Activated naive CD8-positive, alpha-beta T cell treated with anti-CD3 and anti-CD28 coated beads, Interleukin-2, amount 10 ng/mL, durations not matched to agents 7 days and 5 days (primary cell): ENCODE results near the gene ARHGAP23. TPM values are rescaled to one million over a fixed set of nuclear protein-coding genes. Genes with fewer than 3 reads are reported as not detected.
A peak's percentile ranks its signal among the peaks of the same experiment; 100 is the strongest.
"Not testable (repeated sequence)": the region's sequence is repeated elsewhere in the genome, so short reads cannot be mapped to it uniquely, and the experiment has no call there.

Source experiments
- ATAC-seq: fragments of 150-1000 bp; cut with Tn5 transposase; one replicate; pipeline ENCODE4 v1.10.0; 2021; ENCODE audit warnings: low read depth, moderate library complexity
- POLR2A ChIA-PET: fragments of 350-600 bp; sonication (Branson Sonifier 250); formaldehyde crosslinking; loops from one replicate; lab custom pipeline; 2021; ENCODE audit warnings: antibody characterized with exemption; lab: Charles Lee
- DNase-seq: peaks from one replicate; pipeline ENCODE4 v3.0.0; 2021
- H3K27ac Mint-ChIP-seq: one replicate; pipeline ENCODE4 v1.8.0; 2022; ENCODE audit warnings: mild to moderate bottlenecking, mixed read lengths
- H3K27me3 Mint-ChIP-seq: one replicate; pipeline ENCODE4 v1.8.0; 2022; ENCODE audit warnings: mild to moderate bottlenecking, moderate library complexity, mixed read lengths
- H3K36me3 Mint-ChIP-seq: one replicate; pipeline ENCODE4 v1.8.0; 2021; ENCODE audit warnings: mild to moderate bottlenecking, mixed read lengths
- H3K4me1 Mint-ChIP-seq: one replicate; pipeline ENCODE4 v1.8.0; 2021; ENCODE audit warnings: mixed read lengths
- H3K4me3 Mint-ChIP-seq: one replicate; pipeline ENCODE4 v1.8.0; 2022; ENCODE audit warnings: mild to moderate bottlenecking, moderate library complexity, mixed read lengths
- H3K9me3 Mint-ChIP-seq: one replicate; pipeline ENCODE4 v1.8.0; 2021; ENCODE audit warnings: mixed read lengths
- total RNA-seq, 2 experiments: library from RNA; stranded (reverse); gene quantifications; one replicate each; pipeline ENCODE4 v1.2.3, GENCODE V29; 2021

The ARHGAP23 gene
- total RNA-seq, 2 experiments from 2014 or later = 0.11 to 0.25 TPM

DNA sequence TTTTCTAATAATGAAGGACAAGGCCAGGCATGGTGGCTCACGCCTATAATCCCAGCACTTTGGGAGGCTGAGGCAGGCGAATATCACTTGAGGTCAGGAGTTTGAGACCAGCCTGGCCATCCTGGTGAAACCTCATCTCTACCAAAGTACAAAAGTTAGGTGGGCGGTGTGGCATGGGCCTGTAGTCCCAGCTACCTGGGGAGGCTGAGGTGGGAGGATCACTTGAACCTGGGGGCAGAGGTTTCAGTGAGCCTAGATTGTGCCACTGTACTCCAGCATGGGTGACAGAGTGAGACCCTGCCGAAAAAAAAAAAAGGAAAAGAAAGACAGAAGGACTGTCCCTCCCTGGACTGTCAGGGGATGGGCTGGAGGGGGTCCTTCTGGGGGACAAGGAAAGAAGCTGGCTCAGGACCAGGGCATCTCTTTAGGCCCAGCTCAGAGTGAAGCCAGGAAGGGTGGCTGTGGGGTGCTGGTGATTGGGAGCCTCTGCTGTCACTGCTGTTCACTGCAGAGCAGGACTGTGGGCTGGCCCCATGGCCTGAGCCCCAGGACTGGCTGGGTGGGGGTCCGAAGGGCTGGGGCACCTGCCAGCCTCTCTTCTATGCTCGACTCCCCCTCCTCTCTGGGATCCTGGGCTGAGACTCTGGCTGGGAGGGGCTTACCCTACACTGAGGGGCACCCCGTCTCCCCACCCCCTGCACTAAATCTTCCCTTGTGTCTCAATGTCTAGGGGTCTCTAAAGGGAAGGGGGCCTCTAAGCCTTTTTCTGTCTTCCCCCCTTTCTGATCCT lies 909 bp upstream of the ARHGAP23 start:
- H3K9me3 Mint-ChIP-seq = no peaks in the 10 kb centered on the region
- POLR2A ChIA-PET = interaction anchor here (1.2 kb wide), 1 partner anchor 76 kb away, joined by 3 read pairs; the partner anchor contains the start of gene SOCS7
- ATAC-seq (no peak), DNase-seq (no peak)
- H3K27ac Mint-ChIP-seq = no peak overlapping the region
- H3K36me3 Mint-ChIP-seq = no peaks in the 10 kb centered on the region
- H3K4me3 Mint-ChIP-seq = peak overlapping the region; percentile 73
- peaks cover 9% of the 10 kb centered on the region for H3K4me1 Mint-ChIP-seq
- H3K27me3 Mint-ChIP-seq = peaks cover 51% of the 10 kb centered on the region

DNA sequence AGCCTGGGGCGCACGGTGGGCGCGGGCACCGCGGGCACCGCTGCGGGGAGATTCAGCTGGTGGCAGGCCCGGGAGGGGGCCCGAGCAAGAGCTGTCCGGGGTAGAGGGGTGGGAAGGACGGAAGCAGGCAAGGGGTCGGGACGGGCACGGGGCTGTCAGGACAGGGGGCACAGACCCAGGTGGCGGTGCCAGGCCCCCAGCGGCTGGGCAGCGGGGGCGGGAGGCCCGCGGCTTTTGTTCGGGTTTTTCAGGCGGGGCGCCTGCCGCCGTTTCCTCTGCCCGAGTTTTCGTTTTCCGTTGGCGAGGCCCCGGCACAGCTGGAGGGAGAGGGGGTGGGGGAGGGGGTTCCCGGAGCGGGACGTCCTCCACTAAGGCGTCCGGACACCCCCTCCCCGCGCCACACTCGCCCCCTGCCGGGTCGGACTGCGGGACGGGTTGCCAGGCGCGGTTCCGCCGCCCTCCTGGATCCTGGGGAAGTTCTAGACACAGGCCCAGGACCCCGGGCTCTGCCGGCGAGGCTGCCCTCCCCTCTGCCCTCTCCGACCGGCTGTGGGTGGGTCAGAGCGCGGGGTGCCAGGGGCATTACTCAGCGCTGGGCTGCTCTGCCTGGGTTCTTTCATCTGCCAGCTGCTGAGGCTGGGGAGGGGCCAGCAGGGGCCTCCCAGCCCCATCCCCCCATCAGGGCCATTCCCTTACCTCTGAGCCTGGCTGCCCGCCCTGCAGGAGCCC lies 543 bp downstream of the ARHGAP23 start:
- POLR2A ChIA-PET = no interaction called here

DNA sequence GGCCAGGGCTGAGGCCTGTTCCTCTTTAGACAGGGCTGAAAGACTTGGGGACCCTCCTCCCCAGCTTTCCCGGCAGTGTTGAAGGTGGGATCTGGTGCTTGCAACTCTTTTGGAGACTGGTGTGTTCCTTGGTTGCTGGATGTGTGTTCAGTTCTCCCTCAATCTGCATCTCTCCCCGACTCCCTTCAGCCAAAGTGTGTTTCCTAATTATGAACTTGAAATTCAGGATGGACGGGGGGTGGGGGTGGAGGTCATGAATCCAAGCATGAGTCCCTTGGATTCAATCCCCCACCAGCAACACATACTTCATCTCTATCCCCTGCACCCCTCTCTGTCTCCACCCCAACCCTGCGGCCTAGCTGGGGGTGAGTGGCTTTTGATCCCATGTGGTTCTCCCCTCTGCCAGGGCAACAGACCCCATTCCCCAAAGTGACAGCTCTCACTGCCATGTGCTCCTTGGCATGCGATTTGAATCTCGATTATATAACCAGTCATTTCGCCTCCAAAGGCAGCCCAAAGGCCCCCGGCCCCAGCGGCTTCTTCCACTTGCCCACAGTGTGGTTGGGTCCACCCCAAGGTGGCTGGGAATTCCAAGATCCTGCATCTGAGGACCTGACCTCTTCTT lies 1.3 kb downstream of the ARHGAP23 start:
- Mint-ChIP-seq H3K27ac (no peak overlapping the region), H3K36me3 (no peaks in the 10 kb centered on the region), H3K9me3 (no peaks in the 10 kb centered on the region), H3K4me3 (peak overlapping the region; percentile 22), H3K4me1 (peaks cover 6% of the 10 kb centered on the region), H3K27me3 (peaks cover 41% of the 10 kb centered on the region)
- ATAC-seq (no peak), DNase-seq (no peak)
- POLR2A ChIA-PET = no interaction called here

More for the DNA sequence above, 543 bp downstream of the ARHGAP23 start:
- DNase-seq (no peak), ATAC-seq (no peak)
- H3K4me1 Mint-ChIP-seq = peaks cover 6% of the 10 kb centered on the region
- H3K4me3 Mint-ChIP-seq = no peak overlapping the region
- no peaks in the 10 kb centered on the region for H3K9me3 Mint-ChIP-seq
- no peaks in the 10 kb centered on the region for H3K36me3 Mint-ChIP-seq
- H3K27ac Mint-ChIP-seq = no peak overlapping the region
- peaks cover 44% of the 10 kb centered on the region for H3K27me3 Mint-ChIP-seq

DNA sequence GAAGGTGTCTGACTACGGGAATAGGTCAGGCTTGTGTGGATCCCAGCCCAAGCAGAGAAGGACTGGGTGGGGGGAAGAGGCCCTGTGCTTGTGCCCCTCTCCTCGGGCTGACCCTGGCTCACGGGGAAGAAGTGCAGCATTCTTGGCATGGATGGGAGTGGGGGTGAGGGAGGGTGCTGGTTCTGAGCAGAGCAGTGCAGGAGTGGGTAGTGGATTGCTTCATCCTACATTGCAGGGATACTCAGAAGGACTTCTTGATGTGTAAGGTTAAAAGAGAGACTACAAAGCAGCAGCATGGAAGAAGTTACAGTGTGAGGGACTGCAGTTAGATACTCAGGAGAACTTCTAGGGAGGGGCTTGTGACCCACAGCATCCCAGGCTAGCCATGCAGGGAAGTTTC lies 2.1 kb downstream of the ARHGAP23 start:
- Mint-ChIP-seq H3K27me3 (peaks cover 36% of the 10 kb centered on the region), H3K36me3 (no peaks in the 10 kb centered on the region), H3K4me3 (no peak overlapping the region), H3K4me1 (peaks cover 6% of the 10 kb centered on the region), H3K27ac (no peak overlapping the region), H3K9me3 (no peaks in the 10 kb centered on the region)
- POLR2A ChIA-PET = no interaction called here
- DNase-seq (no peak), ATAC-seq (no peak)

DNA sequence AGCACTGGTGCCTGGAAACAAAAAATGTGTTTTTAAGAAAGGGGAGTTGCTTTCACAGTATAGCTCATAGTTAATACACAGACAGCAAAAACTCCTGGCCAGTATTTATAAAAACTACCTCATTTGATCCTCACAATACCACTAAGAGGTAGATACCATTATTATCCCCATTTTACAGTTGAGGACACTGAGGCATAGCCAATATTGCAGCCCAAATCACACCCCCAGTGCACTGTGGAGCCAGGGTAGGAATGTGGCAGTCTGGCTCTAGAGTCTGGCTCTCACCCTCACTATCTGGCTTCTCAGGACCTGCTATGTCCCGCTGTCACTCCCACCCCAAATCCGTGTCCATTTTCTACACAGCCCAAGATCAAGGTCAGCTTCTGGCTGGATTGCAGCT lies 2.6 kb downstream of the ARHGAP23 start:
- POLR2A ChIA-PET = no interaction called here
- Mint-ChIP-seq H3K9me3 (no peaks in the 10 kb centered on the region), H3K27ac (no peak overlapping the region), H3K36me3 (no peaks in the 10 kb centered on the region), H3K27me3 (peaks cover 34% of the 10 kb centered on the region), H3K4me3 (no peak overlapping the region), H3K4me1 (peaks cover 6% of the 10 kb centered on the region)
- DNase-seq = no peak
- no peak for ATAC-seq

DNA sequence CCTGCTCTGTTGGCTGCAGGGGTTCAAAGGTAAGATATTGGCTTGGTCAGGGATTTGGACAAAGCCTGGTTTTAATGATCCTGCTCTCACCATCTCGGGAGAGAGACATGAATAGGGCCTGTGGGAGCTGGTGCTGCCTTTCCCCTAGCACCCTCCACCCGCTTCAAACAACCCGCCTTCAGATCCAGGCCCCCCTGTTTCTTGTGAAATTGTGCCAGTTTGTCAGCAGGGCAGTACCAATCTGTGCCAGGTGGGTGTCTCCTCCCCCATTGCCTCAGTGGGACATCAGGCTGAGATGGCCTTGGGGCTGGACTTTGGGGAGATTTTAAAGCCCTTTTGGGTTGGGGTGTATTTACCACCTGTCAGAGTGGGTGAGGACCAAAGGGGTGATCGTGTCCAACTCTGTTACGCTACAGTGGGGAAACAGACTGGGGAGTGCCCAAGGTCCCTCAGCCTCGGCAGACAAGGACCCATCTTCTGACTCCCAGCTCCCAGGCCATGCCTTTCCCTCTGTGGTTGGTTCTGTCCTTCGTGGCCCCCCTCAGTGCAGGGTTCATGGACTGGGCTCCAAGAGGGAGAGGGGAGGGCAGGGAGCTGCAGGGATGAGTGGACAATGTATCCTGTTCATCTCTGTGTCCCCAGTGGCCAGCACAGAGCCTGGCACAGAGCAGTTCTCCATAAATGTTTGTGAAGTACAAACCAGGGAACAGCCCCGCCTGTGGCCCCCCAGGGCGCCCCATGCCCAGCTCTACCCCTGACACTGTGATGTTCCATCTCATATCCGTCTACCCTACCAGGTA lies 3.3 kb downstream of the ARHGAP23 start:
- Mint-ChIP-seq H3K4me3 (no peak overlapping the region), H3K27me3 (peaks cover 31% of the 10 kb centered on the region), H3K36me3 (no peaks in the 10 kb centered on the region), H3K4me1 (peaks cover 6% of the 10 kb centered on the region), H3K9me3 (no peaks in the 10 kb centered on the region), H3K27ac (no peak overlapping the region)
- no peak for ATAC-seq
- DNase-seq = no peak
- POLR2A ChIA-PET = no interaction called here

DNA sequence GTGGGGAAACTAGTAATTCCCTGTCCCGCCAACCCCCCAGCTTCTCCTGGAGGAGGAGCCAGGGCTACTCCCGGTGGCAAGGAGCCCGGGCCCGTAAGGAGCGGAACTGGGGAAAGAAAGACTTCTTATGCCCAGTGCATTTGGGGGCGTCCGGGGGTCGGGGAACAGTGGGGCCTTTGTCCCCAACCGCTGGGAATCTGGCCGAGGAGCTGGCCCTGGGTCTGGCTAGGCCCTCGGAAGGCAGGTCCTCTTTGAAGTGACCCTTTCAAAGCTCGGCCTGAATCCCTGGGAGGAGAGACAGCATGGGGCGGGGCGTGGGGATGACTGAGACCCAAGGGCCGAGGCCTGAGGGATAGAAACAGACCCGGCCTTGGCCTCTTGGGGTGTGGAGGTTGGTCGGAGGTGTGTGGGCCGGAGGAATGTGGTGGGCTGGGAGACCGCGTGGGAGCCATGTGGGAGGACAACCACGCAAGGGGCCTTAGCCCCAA lies 6.0 kb downstream of the ARHGAP23 start:
- ATAC-seq = no peak
- POLR2A ChIA-PET = no interaction called here
- Mint-ChIP-seq H3K36me3 (no peaks in the 10 kb centered on the region), H3K4me1 (peaks cover 1% of the 10 kb centered on the region), H3K4me3 (no peak overlapping the region), H3K27me3 (peaks cover 22% of the 10 kb centered on the region), H3K27ac (no peak overlapping the region), H3K9me3 (no peaks in the 10 kb centered on the region)
- no peak for DNase-seq

DNA sequence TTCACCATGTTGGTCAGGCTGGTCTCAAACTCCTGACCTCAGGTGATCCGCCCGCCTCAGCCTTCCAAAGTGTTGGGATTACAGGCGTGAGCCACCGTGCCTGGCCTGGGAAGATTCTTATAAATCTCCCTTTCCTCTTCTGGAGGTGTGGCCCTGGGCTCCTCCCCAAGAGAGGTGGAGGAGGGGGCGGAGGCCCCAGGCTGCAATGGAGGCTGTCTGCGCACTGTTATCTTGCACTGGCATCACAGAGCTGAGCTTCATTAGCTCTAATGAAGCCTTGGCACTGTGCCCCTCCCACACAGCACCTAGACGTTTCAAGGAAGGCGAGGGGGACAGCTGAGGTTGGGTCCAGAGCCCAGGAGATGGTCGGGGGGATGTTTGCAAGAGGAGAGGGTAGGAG lies 7.5 kb downstream of the ARHGAP23 start:
- Mint-ChIP-seq H3K4me3 (no peak overlapping the region), H3K9me3 (no peaks in the 10 kb centered on the region), H3K4me1 (peaks cover 1% of the 10 kb centered on the region), H3K27me3 (peaks cover 8% of the 10 kb centered on the region), H3K27ac (no peak overlapping the region), H3K36me3 (no peaks in the 10 kb centered on the region)
- DNase-seq (no peak), ATAC-seq (no peak)
- POLR2A ChIA-PET = no interaction called here

DNA sequence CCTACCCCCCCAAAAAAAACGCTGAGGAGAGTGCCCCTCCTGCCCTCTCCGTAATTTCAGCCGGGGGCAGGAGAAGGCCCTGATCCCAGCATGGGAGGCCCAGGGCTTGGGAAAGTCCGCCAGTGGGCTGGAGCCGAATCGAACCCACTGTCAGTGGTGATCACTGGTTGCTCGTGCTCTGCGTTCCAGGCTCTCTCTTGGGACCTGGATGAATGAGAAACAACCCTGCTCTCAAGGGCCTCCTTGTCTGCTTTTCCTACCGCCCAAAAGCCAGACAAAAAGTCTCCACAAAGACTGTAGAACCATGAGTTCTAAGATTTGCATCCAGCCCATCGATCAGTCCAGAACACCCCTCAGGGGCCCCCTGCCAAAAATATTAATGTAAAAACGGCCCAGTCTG lies 8.1 kb downstream of the ARHGAP23 start:
- H3K9me3 Mint-ChIP-seq = no peaks in the 10 kb centered on the region
- H3K27me3 Mint-ChIP-seq = peaks cover 5% of the 10 kb centered on the region

DNA sequence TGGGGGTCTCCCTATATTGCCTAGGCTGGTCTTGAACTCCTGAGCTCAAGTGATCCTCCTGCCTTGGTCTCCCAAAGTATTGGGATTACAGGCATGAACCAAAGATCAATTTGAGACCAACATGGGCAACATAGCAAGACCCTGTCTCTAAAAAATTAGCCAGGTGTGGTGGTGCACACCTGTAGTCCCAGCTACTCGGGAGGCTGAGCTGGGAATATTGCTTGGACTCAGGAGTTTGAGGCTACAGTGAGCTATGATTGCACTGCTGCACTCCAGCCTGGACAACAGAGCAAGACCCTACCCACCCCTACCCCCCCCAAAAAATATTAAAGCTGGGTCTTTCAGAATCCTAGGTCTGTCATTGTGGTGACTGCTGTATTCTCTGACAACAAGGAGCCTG lies 9.0 kb downstream of the ARHGAP23 start:
- DNase-seq, H3K4me3 Mint-ChIP-seq, ATAC-seq, H3K36me3 Mint-ChIP-seq, POLR2A ChIA-PET, H3K27me3 Mint-ChIP-seq, H3K9me3 Mint-ChIP-seq, H3K4me1 Mint-ChIP-seq, H3K27ac Mint-ChIP-seq: not testable (repeated sequence)

More for the DNA sequence above, 8.1 kb downstream of the ARHGAP23 start:
- POLR2A ChIA-PET = no interaction called here
- peaks cover 1% of the 10 kb centered on the region for H3K4me1 Mint-ChIP-seq
- no peak overlapping the region for H3K27ac Mint-ChIP-seq
- H3K36me3 Mint-ChIP-seq = no peaks in the 10 kb centered on the region
- DNase-seq (no peak), ATAC-seq (no peak)
- H3K4me3 Mint-ChIP-seq = no peak overlapping the region

DNA sequence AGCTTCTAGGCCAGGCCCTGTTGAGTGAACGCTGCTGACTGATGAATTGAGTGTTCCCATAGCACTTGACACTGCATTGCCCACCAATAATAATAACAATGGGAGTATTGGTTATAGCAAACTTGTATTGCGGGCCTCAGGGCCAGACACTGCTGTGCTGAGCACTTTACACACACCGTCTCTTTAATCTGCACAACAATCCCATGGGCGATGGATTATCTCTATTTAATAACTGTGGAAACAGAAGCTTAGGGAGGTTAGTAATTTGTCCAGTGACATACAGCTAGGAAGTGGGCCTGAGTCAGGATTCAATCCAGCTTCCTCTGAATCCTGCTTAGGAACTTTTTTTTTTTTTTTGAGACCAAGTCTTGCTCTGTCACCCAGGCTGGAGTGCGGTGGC lies 11.2 kb downstream of the ARHGAP23 start:
- Mint-ChIP-seq H3K36me3 (no peaks in the 10 kb centered on the region), H3K4me1 (peaks cover 3% of the 10 kb centered on the region), H3K27ac (no peak overlapping the region), H3K9me3 (no peaks in the 10 kb centered on the region), H3K27me3 (peaks cover 10% of the 10 kb centered on the region), H3K4me3 (no peak overlapping the region)
- no peak for ATAC-seq
- POLR2A ChIA-PET = interaction anchor here (0.9 kb wide), 1 partner anchor 16 kb away, joined by 3 read pairs; no protein-coding TSS in a partner anchor
- no peak for DNase-seq

DNA sequence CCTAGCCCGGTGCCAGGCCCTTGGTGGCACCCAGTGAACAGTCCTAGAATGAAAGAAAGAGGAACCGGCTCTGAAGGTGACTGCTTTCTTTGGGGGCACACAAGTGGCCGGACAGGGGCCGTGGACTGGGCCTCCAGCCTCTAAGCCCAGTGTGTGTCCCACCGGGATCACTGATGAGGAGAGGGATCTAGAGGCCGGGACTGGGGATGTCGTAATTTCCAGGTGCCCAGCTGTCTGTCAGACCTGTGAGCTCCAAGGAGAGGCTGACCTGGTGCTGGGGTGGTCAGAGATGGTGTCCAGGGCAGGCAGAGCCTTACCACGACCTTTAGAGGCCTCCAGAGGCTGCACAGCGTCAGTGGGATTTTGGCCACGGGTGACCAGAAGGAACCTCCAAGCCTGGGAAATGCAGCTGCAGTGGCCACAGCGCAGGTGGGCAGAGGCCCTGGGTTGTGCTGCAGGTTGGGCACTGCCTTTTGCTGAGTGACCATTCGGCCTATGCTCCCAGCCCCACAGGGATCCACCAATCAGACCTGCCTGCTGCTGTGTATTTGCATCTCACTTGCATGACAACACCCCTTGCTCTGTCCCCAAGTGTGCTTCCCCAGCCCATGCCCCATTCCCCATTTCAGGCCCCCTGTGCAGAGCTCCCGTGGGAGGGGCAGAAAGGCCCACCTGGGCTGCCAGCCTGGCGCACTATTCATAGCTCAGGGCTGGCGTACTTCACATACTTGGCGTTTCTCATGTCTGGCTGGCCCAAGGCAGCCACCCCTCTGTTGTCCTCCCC lies 12.5 kb downstream of the ARHGAP23 start:
- Mint-ChIP-seq H3K27ac (no peak overlapping the region), H3K4me3 (no peak overlapping the region), H3K4me1 (peaks cover 3% of the 10 kb centered on the region), H3K27me3 (peaks cover 10% of the 10 kb centered on the region), H3K36me3 (no peaks in the 10 kb centered on the region), H3K9me3 (no peaks in the 10 kb centered on the region)
- DNase-seq = no peak
- no peak for ATAC-seq
- POLR2A ChIA-PET = no interaction called here
